ENCODE data around the gene RCOR2. TPM values are rescaled to one million over a fixed set of nuclear protein-coding genes. Genes with fewer than 3 reads are reported as not detected.

Gene RCOR2
- total RNA-seq, 2 donors from 2014 or later: 0.32 TPM; not detected in 1

GRCh38 chr11:63906585-63906984 is 10.4 kb downstream of the RCOR2 start:
- Mint-ChIP-seq H3K27ac (no peak overlapping the region), H3K27me3 (no peaks in the 10 kb centered on the region), H3K4me1 (no peaks in the 10 kb centered on the region), H3K9me3 (no peaks in the 10 kb centered on the region), H3K36me3 (ENCODE audit: low read depth) (peaks cover 84% of the 10 kb centered on the region), H3K4me3 (no peak overlapping the region)
- ATAC-seq (replicated peaks): peak; percentile 50

GRCh38 chr11:63906087-63906486 is 10.9 kb downstream of the RCOR2 start:
- no peaks in the 10 kb centered on the region for H3K27me3 Mint-ChIP-seq
- H3K36me3 Mint-ChIP-seq (ENCODE audit: low read depth): peaks cover 88% of the 10 kb centered on the region
- H3K4me1 Mint-ChIP-seq: peaks cover 4% of the 10 kb centered on the region
- no peak for ATAC-seq (replicated peaks)
- peak overlapping the region; percentile 28 for H3K27ac Mint-ChIP-seq
- no peaks in the 10 kb centered on the region for H3K9me3 Mint-ChIP-seq
- H3K4me3 Mint-ChIP-seq: no peak overlapping the region

- ATAC-seq (replicated peaks): no peak
- Mint-ChIP-seq H3K9me3 (no peaks in the 10 kb centered on the region), H3K4me1 (peaks cover 5% of the 10 kb centered on the region), H3K27me3 (no peaks in the 10 kb centered on the region), H3K36me3 (ENCODE audit: low read depth) (peaks cover 91% of the 10 kb centered on the region), H3K27ac (no peak overlapping the region), H3K4me3 (no peak overlapping the region)
These were observed 11.8 kb downstream of the RCOR2 start for GRCh38 chr11:63905179-63905578.

GRCh38 chr11:63904743-63905142 is 12.2 kb downstream of the RCOR2 start:
- ATAC-seq (replicated peaks): no peak
- H3K27ac Mint-ChIP-seq: no peak overlapping the region
- no peak overlapping the region for H3K4me3 Mint-ChIP-seq
- peaks cover 5% of the 10 kb centered on the region for H3K4me1 Mint-ChIP-seq
- H3K9me3 Mint-ChIP-seq: no peaks in the 10 kb centered on the region
- no peaks in the 10 kb centered on the region for H3K27me3 Mint-ChIP-seq
- peaks cover 91% of the 10 kb centered on the region for H3K36me3 Mint-ChIP-seq (ENCODE audit: low read depth)

GRCh38 chr11:63903884-63904283 is 13.1 kb downstream of the RCOR2 start:
- no peaks in the 10 kb centered on the region for H3K9me3 Mint-ChIP-seq
- peaks cover 5% of the 10 kb centered on the region for H3K4me1 Mint-ChIP-seq
- H3K27me3 Mint-ChIP-seq: no peaks in the 10 kb centered on the region
- peaks cover 95% of the 10 kb centered on the region for H3K36me3 Mint-ChIP-seq (ENCODE audit: low read depth)
- H3K27ac Mint-ChIP-seq: peak overlapping the region; percentile 11
- no peak overlapping the region for H3K4me3 Mint-ChIP-seq
- no peak for ATAC-seq (replicated peaks)

- Mint-ChIP-seq H3K4me1 (peaks cover 9% of the 10 kb centered on the region), H3K36me3 (ENCODE audit: low read depth) (peaks cover 100% of the 10 kb centered on the region), H3K27me3 (no peaks in the 10 kb centered on the region), H3K9me3 (no peaks in the 10 kb centered on the region), H3K27ac (no peak overlapping the region), H3K4me3 (no peak overlapping the region)
- no peak for ATAC-seq (replicated peaks)
These were observed 15.3 kb downstream of the RCOR2 start for GRCh38 chr11:63901660-63902059.

- Mint-ChIP-seq H3K9me3 (no peaks in the 10 kb centered on the region), H3K4me3 (no peak overlapping the region), H3K4me1 (peaks cover 19% of the 10 kb centered on the region), H3K27ac (peak overlapping the region; percentile 10), H3K36me3 (ENCODE audit: low read depth) (peaks cover 91% of the 10 kb centered on the region), H3K27me3 (no peaks in the 10 kb centered on the region)
- no peak for ATAC-seq (replicated peaks)
These were observed 19.4 kb downstream of the RCOR2 start for GRCh38 chr11:63897459-63898146.

- Mint-ChIP-seq H3K27ac (peak overlapping the region; percentile 65), H3K4me3 (no peak overlapping the region), H3K36me3 (ENCODE audit: low read depth) (peaks cover 84% of the 10 kb centered on the region), H3K27me3 (no peaks in the 10 kb centered on the region), H3K9me3 (no peaks in the 10 kb centered on the region), H3K4me1 (peaks cover 25% of the 10 kb centered on the region)
- no peak for ATAC-seq (replicated peaks)
These were observed 20.9 kb downstream of the RCOR2 start for GRCh38 chr11:63896071-63896470.

GRCh38 chr11:63893355-63893754 is 23.6 kb downstream of the RCOR2 start:
- Mint-ChIP-seq H3K9me3 (no peaks in the 10 kb centered on the region), H3K4me3 (no peak overlapping the region), H3K36me3 (ENCODE audit: low read depth) (peaks cover 66% of the 10 kb centered on the region), H3K4me1 (peaks cover 48% of the 10 kb centered on the region), H3K27me3 (no peaks in the 10 kb centered on the region), H3K27ac (no peak overlapping the region)
- ATAC-seq (replicated peaks): no peak

GRCh38 chr11:63892228-63892627 is 24.7 kb downstream of the RCOR2 start:
- ATAC-seq (replicated peaks): no peak
- Mint-ChIP-seq H3K27me3 (no peaks in the 10 kb centered on the region), H3K4me1 (peaks cover 55% of the 10 kb centered on the region), H3K9me3 (no peaks in the 10 kb centered on the region), H3K27ac (no peak overlapping the region), H3K4me3 (peak overlapping the region; percentile 93), H3K36me3 (ENCODE audit: low read depth) (peaks cover 55% of the 10 kb centered on the region)

- peak overlapping the region; percentile 98 for H3K27ac Mint-ChIP-seq
- no peaks in the 10 kb centered on the region for H3K9me3 Mint-ChIP-seq
- H3K4me1 Mint-ChIP-seq: peaks cover 46% of the 10 kb centered on the region
- peaks cover 36% of the 10 kb centered on the region for H3K36me3 Mint-ChIP-seq (ENCODE audit: low read depth)
- no peaks in the 10 kb centered on the region for H3K27me3 Mint-ChIP-seq
- H3K4me3 Mint-ChIP-seq: peak overlapping the region; percentile 93
- no peak for ATAC-seq (replicated peaks)
These were observed 26.6 kb downstream of the RCOR2 start for GRCh38 chr11:63890368-63890767.

GRCh38 chr11:63889344-63889743 is 27.6 kb downstream of the RCOR2 start:
- Mint-ChIP-seq H3K36me3 (ENCODE audit: low read depth) (peaks cover 30% of the 10 kb centered on the region), H3K4me3 (peak overlapping the region; percentile 93), H3K27me3 (no peaks in the 10 kb centered on the region), H3K4me1 (peaks cover 46% of the 10 kb centered on the region), H3K9me3 (no peaks in the 10 kb centered on the region), H3K27ac (peak overlapping the region; percentile 98)
- no peak for ATAC-seq (replicated peaks)

GRCh38 chr11:63888170-63889086 is 28.5 kb downstream of the RCOR2 start:
- Mint-ChIP-seq H3K4me1 (peaks cover 45% of the 10 kb centered on the region), H3K27me3 (no peaks in the 10 kb centered on the region), H3K4me3 (peak overlapping the region; percentile 93), H3K9me3 (no peaks in the 10 kb centered on the region), H3K27ac (peak overlapping the region; percentile 98), H3K36me3 (ENCODE audit: low read depth) (peaks cover 22% of the 10 kb centered on the region)
- ATAC-seq (replicated peaks): peak; percentile 88

- no peaks in the 10 kb centered on the region for H3K9me3 Mint-ChIP-seq
- H3K36me3 Mint-ChIP-seq (ENCODE audit: low read depth): peaks cover 18% of the 10 kb centered on the region
- peak overlapping the region; percentile 98 for H3K27ac Mint-ChIP-seq
- H3K4me1 Mint-ChIP-seq: peaks cover 45% of the 10 kb centered on the region
- H3K27me3 Mint-ChIP-seq: no peaks in the 10 kb centered on the region
- peak overlapping the region; percentile 93 for H3K4me3 Mint-ChIP-seq
- no peak for ATAC-seq (replicated peaks)
These were observed 29.5 kb downstream of the RCOR2 start for GRCh38 chr11:63887386-63887999.

All from activated T-helper 17 cell treated with anti-CD3 and anti-CD28 coated beads, Interleukin-2, amount 50 U/mL, for 72 hours (primary cell).